Ovary (tissue), 9 donors: ENCODE data around the gene FAM20A. TPM values are rescaled to one million over a fixed set of nuclear protein-coding genes. Genes with fewer than 3 reads are reported as not detected.
A peak's percentile ranks its signal among the peaks of the same experiment; 100 is the strongest.
"Not testable (repeated sequence)": the region's sequence is repeated elsewhere in the genome, so short reads cannot be mapped to it uniquely, and the experiment has no call there.

Experiments used
- DNase-seq, 5 donors: peaks; one replicate each; pipeline ENCODE4 v3.0.0-alpha.2; 2019 to 2020
- H3K27ac ChIP-seq, 2 donors: fragments of 200-600 bp; one replicate each; pipeline versions ENCODE4 v1.5.1 to v1.8.0; 2019 to 2022
- H3K27me3 ChIP-seq: fragments of 200-600 bp; one replicate; pipeline ENCODE4 v1.8.0; 2022
- H3K36me3 ChIP-seq: fragments of 200-600 bp; sonication (generic); one replicate; pipeline ENCODE4 v1.5.1; 2019
- H3K4me1 ChIP-seq: one replicate; pipeline ENCODE4 v1.8.1; 2013; ENCODE audit warnings: mild to moderate bottlenecking, moderate library complexity; ENCODE audit not compliant: insufficient read depth
- H3K4me3 ChIP-seq: fragments of 200-600 bp; sonication (generic); one replicate; pipeline ENCODE4 v1.5.1; 2017
- H3K9me3 ChIP-seq, 2 donors: fragments of 200-600 bp in 1 of 2; sonication (generic) in 1 of 2; one replicate each; pipeline versions ENCODE4 v1.5.1 to v1.8.1; 2013 to 2019; ENCODE audit warnings: mild to moderate bottlenecking in 1 of 2, moderate library complexity in 1 of 2
- CTCF ChIP-seq, 3 donors: fragments of 450-650 bp in 2 of 3; fragments of 200-600 bp in 1 of 3; IDR thresholded peaks; one replicate each; pipeline versions ENCODE4 v1.5.1 to v1.8.0; 2016 to 2022; ENCODE audit warnings: antibody characterized with exemption in 3 of 3, mild to moderate bottlenecking in 1 of 3
- EP300 ChIP-seq: sonication (generic); formaldehyde crosslinking; IDR thresholded peaks from one replicate; pipeline ENCODE4 v1.6.1; 2017; ENCODE audit warnings: antibody characterized with exemption
- POLR2A ChIP-seq: fragments of 450-650 bp; IDR thresholded peaks from one replicate; pipeline ENCODE4 v1.6.1; 2017; ENCODE audit warnings: antibody characterized with exemption, mild to moderate bottlenecking, moderate library complexity
- WGBS, 3 donors: extraction: QIAGEN DNeasy Blood & Tissue Kit in 1 of 3; methylation state at CpG; one replicate each; pipeline versions ENCODE4 v1.1.5 to v1.1.7; 2013 to 2017; 5-methylcytosine and 5-hydroxymethylcytosine counted together
- intact Hi-C, 4 donors: fragments of 100-400 bp; cut with DNase I; formaldehyde crosslinking; loops; one replicate each; pipeline versions ENCODE4 v1.11.0 to v1.15.1; 2022 to 2023
- polyA plus RNA-seq, 2 donors: library from polyadenylated mRNA; stranded (reverse); fragments of 200-250 nt in 1 of 2; fragments of 350-450 nt in 1 of 2; fragmentation: Illumina TruSeq in 1 of 2; extraction: RNeasy Lipid Tissue Mini Kit (QIAGEN cat#74804) in 1 of 2; gene quantifications; one replicate each; pipeline ENCODE4 v1.2.3, GENCODE V29; 2013 to 2014
- total RNA-seq, 7 donors: library from RNA; depleted of rRNA in 2 of 7; stranded (reverse); fragments of >200 nt in 2 of 7; fragmentation: NEBNext Ultra II Directional in 3 of 7; extraction: Animal tissue kit (Norgen Biotek cat#: 25700) in 3 of 7; gene quantifications; one replicate each; pipeline versions ENCODE4 v1.1.0 to v1.2.4, GENCODE V29; 2016 to 2023
- donor health status: DM: no; HTN: no; CAD: no; lungs with moderate emphysema.
- donor health status: DM: no; HTN: no; CAD: no.
- donor health status: Bipolar disorder and iron deficiency.
- donor health status: DM: yes; HTN: yes; CAD: no.
- donor health status: DM: no; HTN: no; CAD: no.
- donor health status: DM: yes; HTN: yes; CAD: no.

The FAM20A gene
- total and polyA plus RNA-seq, 9 donors = 4.9 to 75.8 (median 19.7) TPM

DNA sequence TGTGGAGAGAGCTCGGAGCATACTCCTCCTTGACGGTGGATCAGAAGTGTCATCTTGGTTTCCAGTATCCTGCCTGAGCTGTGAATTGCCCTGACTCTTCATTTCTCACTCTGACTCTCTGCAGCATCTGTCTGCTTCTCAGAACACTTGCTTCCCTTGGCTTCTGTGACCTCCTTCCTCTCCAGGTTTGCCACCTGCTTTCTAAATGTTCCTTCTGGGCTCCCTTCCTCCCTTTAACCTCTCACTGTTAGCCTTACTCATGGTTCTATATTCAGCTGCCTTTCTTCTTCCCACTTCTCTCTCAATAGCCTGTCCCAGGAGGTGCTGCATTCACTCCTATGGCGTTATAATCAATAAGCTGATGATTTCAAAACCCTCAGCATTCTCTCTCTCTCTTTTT, 100.1 kb downstream of the FAM20A start:
- no peaks in the 10 kb centered on the region for H3K9me3 ChIP-seq
- no peak for TF ChIP-seq EP300
- no peak for TF ChIP-seq POLR2A
- 58 to 80% (median 77%) methylated on average over 3 of the region's 3 CpGs for WGBS, 3 donors

DNA sequence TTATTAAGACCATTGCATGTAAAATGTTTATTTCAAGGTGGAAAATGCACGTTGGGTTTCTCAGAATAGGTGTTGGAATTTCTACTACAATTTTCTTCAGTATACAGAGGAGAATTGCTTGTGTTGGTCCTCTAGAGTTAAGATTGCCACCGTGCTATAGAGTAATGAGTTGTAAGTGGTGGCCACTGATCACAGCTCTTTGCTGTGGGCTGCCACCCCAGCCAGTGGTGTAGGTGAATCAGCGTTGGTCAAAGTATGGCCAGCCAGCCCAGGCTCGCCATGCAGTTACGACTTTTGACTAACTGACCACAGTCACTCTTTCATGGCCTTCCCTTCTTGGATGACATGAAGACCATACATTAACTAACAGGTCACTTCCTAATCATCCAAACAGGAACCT, 101.6 kb downstream of the FAM20A start:
- Histone ChIP-seq H3K36me3 (no peaks in the 10 kb centered on the region), H3K27me3 (no peaks in the 10 kb centered on the region), H3K4me3 (no peak overlapping the region), H3K9me3 (no peaks in the 10 kb centered on the region), H3K4me1 (peaks cover 5% of the 10 kb centered on the region), H3K27ac (peak overlapping the region in 1 of 2 donors; percentile 69)
- intact Hi-C loops = no loop called here
- TF ChIP-seq POLR2A = no peak
- TF ChIP-seq CTCF (IDR thresholded peaks at IDR 0.05) = no peak
- TF ChIP-seq EP300 = no peak
- WGBS, 3 donors = 90 to 92% (median 91%) methylated on average over 5 of the region's 5 CpGs
- DNase-seq = no peak

More for the DNA sequence above, 100.1 kb downstream of the FAM20A start:
- H3K27ac ChIP-seq = no peak overlapping the region
- DNase-seq = no peak
- H3K4me3 ChIP-seq = no peak overlapping the region
- peaks cover 5% of the 10 kb centered on the region for H3K4me1 ChIP-seq
- intact Hi-C loops = no loop called here
- no peaks in the 10 kb centered on the region for H3K36me3 ChIP-seq
- no peaks in the 10 kb centered on the region for H3K27me3 ChIP-seq

- no peak for TF ChIP-seq CTCF (IDR thresholded peaks at IDR 0.05)
- TF ChIP-seq EP300 = no peak
- no peak for TF ChIP-seq POLR2A
- DNase-seq = peak; percentile 54 to 74 (median 66)
- Histone ChIP-seq H3K9me3 (no peaks in the 10 kb centered on the region), H3K4me3 (no peak overlapping the region), H3K27me3 (no peaks in the 10 kb centered on the region), H3K27ac (peak overlapping the region in 1 of 2 donors; percentile 69), H3K4me1 (peaks cover 5% of the 10 kb centered on the region), H3K36me3 (no peaks in the 10 kb centered on the region)
- intact Hi-C loops = no loop called here
- 26 to 54% (median 30%) methylated on average over 7 of the region's 7 CpGs for WGBS, 3 donors
Observed at GRCh38 chr17:68498479-68499326, 102.5 kb downstream of the FAM20A start.

DNA sequence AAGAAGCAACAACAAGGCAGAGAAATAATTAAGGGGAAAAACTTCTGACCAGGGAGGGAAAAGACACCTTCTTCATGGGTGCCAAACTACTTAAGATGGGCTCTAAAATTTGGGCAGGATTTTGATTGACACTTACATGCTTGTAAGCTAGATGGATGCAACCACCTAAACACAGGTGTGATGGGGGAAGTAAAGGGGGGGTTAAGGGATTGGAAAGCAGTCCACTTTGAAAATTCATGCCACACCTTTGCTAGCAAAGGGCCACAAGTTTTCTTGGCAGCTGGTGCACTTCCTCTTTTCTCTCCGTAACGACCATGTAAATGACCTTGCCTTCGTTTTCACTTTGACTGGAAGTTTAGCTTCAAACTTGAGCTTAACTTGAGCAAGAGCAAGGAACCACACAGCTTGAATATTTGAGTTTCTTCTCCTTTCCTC, 103.3 kb downstream of the FAM20A start:
- Histone ChIP-seq H3K36me3 (no peaks in the 10 kb centered on the region), H3K4me3 (no peak overlapping the region), H3K4me1 (peaks cover 5% of the 10 kb centered on the region), H3K27me3 (no peaks in the 10 kb centered on the region), H3K9me3 (no peaks in the 10 kb centered on the region), H3K27ac (peak overlapping the region in 1 of 2 donors; percentile 69)
- intact Hi-C loops = no loop called here
- 2 to 14% (median 6%) methylated on average over 3 of the region's 3 CpGs for WGBS, 3 donors
- DNase-seq = no peak
- TF ChIP-seq POLR2A (no peak), EP300 (no peak), CTCF (IDR thresholded peaks at IDR 0.05) (no peak)

DNA sequence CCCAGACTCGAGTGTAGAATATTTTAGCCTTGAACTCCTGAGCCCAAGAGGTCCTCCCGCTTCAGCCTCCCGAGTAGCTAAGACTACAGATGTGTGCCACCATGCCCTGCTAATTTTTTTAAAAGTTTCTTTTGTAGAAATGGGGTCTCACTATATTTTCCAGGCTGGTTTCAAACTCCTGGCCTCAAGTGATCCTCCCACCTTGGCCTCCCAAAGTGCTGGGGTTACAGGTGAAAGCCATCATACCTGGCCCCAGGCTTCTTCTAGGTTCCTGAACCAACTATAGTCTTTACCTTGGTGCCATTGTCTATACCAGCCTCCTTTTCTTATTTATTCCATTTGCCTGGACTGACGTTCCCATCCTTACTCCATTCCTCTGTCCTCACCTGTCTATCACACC, 106.1 kb downstream of the FAM20A start:
- 74 to 87% (median 81%) methylated on average over 4 of the region's 4 CpGs for WGBS, 3 donors
- H3K36me3 ChIP-seq = no peaks in the 10 kb centered on the region
- no peaks in the 10 kb centered on the region for H3K9me3 ChIP-seq
- intact Hi-C loops = no loop called here
- H3K4me3 ChIP-seq = no peak overlapping the region
- no peak for DNase-seq
- no peak overlapping the region for H3K27ac ChIP-seq
- no peaks in the 10 kb centered on the region for H3K27me3 ChIP-seq
- TF ChIP-seq POLR2A = no peak
- no peak for TF ChIP-seq EP300
- TF ChIP-seq CTCF (IDR thresholded peaks at IDR 0.05) = no peak
- H3K4me1 ChIP-seq = peaks cover 10% of the 10 kb centered on the region

- H3K36me3 ChIP-seq, DNase-seq, H3K9me3 ChIP-seq, H3K4me3 ChIP-seq, H3K4me1 ChIP-seq, intact Hi-C loops, H3K27me3 ChIP-seq: not testable (repeated sequence)
- peak overlapping the region in 1 of 2 donors; percentile 16 for H3K27ac ChIP-seq
- 78 to 84% (median 80%) methylated on average over 8 of the region's 8 CpGs for WGBS, 3 donors
Observed at GRCh38 chr17:68492394-68493054, 108.6 kb downstream of the FAM20A start.
